GM19455 (cell line): ENCODE results near the gene DUOX2.
"Not testable (repeated sequence)": the region's sequence is repeated elsewhere in the genome, so short reads cannot be mapped to it uniquely, and the experiment has no call there.

ENCODE experiments used
- ATAC-seq: cut with Tn5 transposase; IDR thresholded peaks from one replicate; pipeline ENCODE4 v1.9.1; 2021; ENCODE audit not compliant: unreplicated experiment

The DUOX2 gene

DNA sequence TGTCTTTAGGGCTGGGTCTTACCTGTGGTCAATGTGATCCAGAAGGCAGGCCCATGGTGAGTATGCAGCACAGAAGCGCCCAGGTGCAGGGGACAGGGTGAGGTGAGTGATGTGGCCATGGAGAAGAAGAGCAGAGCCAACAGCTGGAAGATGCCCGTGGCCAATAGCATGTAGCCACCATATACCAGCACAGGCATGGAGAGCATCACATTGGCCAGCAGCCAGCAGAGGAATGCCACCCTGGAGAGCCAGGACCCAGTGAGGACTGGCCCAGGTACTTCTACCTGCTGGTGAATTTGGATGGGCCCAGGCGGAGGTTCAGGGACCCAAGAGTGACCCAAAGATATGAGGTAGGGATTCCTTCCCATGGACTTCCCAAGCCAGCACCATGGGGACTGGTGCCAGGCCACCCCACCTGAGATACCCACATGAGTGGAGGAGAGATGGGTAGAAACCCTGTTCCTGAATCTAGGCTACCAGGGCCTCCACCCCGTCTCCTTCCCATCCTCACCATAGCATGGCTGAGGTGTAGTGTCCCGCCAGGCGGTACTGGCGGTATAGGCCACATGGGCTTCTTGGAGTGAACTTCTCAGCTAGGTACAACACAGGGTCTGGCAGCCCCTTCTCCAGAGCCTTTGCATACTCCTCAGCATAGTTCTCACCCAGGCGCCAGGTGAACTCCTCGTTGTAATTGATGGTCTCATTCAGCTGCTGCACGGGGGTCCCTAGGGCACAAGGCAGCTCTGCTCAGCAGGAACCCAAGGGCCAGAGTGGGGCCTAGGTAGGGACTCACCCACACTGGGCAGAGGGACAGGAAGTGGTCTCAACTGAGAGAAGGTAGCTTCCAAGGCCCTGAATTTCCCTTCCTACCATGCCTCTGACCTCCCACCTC is 6.4 kb upstream of the DUOX2 start:
- ATAC-seq = no peak

DNA sequence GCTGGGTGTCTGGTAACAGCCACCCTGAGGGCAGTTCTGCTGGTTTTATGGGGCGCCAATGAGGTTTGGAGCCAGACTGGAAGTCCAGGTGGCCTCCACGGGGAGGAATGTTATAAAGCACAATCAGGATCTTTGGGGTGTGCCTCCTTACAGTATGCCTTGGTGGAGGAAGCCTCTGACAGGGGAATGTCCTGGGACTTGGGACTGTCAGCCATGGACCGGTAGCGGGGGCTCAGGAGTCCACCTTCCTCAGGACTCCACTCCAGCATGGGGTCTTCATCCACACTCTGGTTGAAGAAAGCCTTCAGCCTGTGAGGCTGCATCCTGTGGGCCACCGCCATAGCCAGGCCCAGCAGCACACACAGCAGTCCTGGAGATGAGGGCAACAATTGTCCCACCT is 5.0 kb upstream of the DUOX2 start:
- no peak for ATAC-seq

DNA sequence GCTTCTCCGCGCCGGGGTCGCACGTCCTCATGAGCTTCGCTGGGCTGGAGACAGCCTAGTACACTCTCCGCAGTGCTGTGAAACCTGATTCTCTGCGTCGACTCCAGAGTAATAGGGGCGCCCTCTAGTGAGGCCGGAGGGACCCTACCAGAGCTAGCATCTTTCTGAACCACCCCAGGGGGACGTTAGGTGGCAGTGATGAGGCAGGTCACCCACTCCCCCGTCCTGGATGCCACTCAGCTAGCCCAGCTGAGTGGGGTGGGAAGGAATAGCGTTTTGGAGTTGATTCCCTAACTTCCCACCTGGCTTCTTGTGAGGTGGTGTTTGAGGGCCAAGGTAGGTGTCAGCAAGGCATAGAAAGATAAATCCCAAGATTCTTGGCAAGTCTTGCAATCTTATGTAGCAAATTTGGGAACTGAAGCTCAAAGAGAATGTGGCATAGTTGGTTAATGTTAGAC is 4.2 kb upstream of the DUOX2 start:
- ATAC-seq = peak; percentile 82

DNA sequence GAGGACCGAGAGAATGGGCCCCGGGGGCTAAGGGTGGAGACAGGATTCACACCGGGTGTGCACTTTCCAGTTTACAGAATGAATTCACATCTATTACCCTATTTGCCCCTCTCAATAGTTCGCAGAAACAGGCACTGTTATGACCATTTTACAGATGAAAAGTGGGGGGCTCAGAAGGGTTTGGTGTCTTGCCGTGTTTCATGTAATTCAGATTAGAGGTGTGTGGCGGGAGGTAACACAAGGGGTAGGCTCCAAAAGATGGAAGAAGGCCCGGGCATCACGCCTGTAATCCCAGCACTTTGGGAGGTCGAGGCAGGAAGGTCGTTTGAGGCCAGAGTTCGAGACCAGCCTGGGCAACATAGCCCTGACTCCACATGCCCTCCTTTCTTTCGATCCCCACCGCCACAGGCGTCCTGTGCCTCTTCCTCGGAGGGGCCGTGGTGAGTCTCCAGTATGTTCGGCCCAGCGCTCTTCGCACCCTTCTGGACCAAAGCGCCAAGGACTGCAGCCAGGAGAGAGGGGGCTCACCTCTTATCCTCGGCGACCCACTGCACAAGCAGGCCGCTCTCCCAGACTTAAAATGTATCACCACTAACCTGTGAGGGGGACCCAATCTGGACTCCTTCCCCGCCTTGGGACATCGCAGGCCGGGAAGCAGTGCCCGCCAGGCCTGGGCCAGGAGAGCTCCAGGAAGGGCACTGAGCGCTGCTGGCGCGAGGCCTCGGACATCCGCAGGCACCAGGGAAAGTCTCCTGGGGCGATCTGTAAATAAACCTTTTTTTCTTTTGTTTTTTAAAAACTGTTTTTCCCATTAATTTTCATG is 3.5 kb upstream of the DUOX2 start:
- no peak for ATAC-seq

DNA sequence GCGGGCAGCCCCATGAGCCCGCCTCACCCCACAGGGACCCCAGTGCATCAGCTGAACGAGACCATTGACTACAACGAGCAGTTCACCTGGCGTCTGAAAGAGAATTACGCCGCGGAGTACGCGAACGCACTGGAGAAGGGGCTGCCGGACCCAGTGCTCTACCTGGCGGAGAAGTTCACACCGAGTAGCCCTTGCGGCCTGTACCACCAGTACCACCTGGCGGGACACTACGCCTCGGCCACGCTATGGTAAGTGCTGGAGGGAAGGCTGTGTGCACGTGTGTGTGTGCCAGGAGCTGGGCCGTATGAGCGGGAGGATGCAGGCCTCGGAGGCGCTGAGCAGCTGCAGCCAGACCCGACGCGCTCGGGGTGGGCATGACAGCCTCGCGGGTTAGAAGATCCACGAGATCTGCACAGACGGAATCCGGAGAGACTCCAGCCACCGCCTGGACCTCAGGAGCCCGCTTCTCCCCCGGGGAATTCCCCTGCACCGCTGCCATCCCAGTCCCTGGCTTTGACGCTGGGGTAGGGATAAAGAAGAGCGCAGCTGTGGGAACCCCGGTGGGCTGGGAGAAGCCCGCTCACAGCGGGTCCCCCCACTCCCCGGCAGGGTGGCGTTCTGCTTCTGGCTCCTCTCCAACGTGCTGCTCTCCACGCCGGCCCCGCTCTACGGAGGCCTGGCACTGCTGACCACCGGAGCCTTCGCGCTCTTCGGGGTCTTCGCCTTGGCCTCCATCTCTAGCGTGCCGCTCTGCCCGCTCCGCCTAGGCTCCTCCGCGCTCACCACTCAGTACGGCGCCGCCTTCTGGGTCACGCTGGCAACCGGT is 2.7 kb upstream of the DUOX2 start:
- no peak for ATAC-seq

DNA sequence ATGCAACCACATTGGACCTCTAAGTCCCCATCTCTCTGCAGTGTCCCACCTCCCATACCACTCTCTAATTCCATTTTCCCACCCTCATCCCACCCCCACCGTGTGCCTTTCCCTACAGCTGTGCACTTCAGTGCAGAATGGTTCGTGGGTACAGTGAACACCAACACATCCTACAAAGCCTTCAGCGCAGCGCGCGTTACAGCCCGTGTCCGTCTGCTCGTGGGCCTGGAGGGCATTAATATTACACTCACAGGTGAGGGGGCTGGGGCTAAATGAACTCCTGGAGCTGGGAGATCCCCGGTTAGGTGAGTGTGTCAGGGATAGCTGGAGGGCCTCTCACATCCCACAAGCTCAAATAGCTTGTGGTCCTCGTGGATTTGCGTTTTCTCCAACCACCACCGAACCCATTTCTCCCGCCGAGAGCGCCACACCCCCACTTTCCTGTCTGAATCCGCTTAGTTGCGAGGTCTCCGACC is 2.1 kb upstream of the DUOX2 start:
- no peak for ATAC-seq

DNA sequence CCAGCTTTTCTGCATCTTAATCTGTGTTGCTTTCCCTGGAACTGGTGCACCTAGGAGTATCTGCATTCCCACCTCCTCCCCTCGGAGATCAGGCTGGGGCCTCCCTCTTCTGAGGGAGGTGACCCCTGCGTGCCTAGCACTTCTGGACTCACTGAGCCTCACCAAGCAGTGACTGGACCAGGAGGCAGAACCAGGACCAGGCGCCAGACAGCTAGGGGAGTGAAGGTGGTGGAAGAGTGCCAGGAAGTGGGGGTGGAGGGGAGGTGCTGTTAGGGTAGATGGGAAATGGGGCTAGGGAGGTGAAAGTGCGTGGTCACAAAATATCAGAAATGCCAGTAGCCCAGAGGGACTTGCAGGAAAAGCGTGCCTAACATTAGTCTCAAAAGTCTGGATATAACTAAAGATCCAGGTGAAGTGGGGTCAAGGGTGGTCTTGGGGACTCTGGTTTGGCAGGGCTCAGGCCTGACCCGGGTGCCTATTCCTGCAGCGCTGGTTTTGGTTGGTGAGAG is 1.4 kb upstream of the DUOX2 start:
- ATAC-seq = no peak

DNA sequence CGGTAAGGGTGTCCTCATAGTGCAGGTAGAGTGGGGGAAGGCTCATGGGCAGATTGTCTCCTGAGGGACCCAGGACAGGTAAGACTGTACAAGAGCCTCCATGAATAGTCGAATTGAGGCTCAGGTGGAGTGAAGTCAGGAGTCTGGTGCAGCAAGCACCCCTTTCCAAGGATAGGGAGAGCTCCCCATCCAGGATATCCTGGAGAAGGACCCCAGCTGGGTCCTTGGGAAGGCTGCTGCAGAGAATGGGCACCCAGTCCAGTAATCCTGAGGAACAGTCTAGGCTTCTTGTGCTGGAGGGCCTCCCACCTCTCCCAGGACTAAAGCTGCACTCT is 746 bp upstream of the DUOX2 start:
- ATAC-seq = no peak

DNA sequence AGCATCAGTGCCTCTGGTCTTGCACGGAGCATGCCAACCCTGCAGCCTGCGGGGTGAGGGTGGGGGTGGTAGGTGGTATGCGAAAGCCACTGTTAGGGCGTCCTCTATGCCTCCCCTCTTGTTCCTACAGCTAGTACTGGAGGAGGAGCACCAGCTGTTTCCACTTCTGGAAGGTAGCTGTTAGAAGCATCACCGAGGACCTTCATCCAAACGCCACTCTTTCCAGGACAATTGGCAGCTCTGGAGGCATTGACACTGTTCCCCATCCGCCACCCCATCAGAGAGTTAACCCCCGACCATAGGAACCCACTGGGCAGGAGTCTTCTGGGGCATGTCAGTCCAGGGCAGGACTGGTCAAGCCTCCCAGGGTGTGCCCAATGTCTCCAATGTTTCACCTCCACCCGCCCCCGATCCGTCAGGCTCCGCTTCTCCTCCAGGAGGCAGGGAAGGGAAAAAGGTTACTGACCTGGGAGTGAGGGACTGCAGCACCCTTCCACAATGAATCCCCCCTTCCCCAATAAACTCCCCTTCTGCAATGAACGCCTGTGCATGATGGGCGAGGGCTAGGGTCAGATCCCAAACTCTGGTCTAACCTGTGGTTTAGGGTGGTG is 487 bp downstream of the DUOX2 start:
- ATAC-seq = no peak

DNA sequence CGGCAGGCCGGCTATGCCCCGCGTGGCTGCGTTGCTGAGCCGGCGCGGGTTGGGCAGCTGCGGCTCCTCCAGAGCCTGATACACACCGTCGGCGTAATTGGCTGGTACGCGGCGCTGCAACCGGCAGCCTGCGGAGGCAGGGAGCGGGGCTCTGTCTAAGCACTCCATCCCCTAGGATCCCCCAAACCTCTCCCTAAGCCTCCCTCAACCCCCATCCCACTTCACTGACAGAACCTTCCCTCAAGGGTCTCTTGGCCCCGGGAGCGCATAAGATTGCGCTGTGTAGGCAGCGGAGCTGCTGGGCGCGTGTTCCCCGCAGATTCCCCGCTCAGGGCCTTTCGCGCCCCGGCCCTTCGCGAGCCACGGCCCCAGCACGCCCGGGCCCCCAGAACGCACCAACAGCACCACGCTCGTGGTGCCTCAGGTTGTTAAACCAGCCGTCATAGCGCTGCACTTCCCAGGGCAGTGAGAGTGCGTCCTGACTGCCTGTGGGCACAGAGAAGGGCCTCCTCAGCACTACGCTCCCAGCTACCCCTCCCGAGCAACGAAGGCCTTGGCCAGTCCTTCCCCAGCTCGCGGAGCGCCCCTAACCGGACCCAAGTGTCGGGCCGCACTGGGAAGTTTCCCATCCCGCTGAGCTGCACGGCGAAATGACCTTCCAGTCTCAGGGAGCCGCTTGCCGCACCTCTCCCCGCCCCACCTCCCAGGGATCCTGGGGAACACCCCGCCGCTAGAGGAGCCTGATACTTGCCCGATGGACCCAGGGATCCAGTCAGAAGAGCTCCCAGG is 1.2 kb downstream of the DUOX2 start:
- ATAC-seq = no peak

DNA sequence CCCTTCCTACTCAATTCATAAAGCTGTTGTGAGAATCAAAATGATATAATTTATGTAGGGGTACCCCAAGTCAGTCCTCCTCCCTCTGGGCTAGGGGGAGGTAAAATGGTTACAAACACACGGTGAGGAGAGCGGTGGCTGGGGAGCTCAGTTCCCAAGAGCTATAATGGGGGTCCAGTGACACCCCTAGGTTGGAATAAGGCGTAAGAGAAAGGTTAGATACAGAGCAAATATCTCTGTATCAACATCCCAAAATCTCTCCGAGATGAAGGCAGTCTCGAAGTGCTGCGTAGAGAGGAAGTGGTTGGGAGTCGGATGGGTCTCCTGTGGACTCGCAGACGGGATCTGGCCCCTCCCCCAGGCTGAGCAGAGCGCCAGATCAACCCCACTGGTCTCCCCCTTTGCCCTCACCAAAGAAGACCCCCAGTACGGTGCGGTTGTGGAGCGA is 1.8 kb downstream of the DUOX2 start:
- no peak for ATAC-seq

DNA sequence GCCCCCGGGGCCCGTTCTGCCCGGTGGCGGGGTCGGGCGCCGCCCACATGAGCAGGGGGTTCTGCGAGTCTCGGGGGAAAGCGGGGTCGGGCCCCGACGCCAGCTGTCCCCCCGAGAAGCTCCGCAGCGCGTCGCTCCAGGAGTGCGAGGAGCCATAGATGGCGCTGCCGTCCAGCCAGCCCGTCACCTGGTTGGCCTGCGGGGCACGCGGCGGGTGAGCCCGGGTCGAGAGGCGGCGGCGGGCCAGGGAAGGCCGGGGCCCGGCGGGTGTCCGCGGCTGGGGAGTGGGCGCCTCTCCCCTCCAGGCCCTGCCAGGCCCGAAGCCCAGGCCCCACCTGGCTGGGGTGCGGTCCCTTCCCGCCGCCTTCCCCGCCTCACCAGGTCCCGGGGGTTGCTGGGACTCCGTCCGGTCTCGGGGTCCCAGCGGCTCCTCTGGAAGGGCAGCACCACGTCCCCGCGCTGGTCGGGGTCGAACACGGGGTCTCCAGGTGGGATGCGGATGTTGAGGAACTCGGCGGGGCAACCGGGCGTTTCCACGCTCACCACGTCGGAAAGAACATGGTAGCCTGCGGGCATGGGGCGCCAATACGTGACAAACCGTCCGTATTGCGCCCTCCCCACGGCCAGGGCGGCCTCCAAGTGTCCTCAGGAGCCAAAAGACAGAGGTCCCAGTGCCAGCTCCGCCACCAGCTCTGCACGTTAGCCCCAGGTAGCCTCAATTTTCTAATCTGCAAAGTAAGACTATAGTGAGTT is 2.4 kb downstream of the DUOX2 start:
- no peak for ATAC-seq

DNA sequence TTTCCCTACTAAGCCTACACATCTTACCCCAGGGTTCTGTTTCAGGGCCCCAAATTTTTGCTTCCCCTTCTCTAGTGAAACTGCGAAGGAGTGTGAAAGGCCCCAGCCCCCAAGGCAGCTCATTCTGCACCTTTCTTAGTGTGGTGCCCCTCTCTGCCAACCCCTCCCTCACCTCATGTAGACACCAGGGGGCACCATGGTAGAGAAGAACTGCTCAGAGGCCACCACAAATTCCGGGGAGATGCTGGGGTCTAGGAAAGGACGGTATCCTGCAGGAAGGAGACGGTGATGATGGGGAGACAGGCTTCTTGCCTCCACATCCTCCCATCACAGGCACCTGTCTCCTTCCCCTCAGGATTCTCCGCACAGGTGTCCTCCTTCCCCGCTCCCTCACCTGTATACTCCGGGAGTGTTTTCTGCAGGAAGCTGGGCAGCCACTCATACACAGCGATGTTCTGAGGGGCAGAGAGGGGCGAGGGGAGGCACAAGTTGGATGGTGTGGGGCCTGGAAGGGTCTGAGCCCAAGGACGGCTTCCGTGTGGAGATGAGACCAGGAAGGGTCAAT is 3.6 kb downstream of the DUOX2 start:
- no peak for ATAC-seq

DNA sequence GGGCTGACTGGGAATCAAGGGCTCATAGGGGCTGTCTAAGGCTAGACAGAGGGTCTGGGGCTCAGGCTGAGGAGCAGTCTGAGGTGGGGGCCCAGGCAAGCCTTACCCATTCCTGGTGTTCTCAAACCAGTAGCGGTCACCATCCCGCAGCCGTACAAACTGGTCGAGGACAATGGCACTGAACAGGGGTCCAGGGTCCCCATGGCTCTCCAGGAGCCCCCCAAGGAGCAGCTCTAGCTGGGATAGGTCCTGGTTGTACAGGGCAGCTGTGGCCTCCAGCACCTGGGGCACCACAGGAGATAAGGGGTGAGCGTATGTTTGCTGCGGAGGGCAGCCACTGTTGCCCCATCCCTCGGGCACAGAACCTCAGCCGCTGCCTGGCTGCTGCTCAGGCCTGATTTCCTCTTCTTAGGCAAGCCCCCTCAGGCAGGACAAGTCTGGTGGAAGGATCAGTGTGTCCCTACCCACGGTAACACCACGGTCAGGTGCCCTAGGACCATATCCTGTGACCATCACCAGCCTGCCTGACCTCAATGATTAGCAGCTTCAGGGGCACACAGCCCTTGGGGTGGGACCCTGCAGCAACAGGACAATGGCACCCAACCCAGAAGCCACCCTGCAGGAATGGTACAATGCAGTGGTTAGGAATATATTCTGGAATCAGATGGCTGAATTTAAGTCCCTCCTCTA is 5.9 kb downstream of the DUOX2 start:
- ATAC-seq = no peak

DNA sequence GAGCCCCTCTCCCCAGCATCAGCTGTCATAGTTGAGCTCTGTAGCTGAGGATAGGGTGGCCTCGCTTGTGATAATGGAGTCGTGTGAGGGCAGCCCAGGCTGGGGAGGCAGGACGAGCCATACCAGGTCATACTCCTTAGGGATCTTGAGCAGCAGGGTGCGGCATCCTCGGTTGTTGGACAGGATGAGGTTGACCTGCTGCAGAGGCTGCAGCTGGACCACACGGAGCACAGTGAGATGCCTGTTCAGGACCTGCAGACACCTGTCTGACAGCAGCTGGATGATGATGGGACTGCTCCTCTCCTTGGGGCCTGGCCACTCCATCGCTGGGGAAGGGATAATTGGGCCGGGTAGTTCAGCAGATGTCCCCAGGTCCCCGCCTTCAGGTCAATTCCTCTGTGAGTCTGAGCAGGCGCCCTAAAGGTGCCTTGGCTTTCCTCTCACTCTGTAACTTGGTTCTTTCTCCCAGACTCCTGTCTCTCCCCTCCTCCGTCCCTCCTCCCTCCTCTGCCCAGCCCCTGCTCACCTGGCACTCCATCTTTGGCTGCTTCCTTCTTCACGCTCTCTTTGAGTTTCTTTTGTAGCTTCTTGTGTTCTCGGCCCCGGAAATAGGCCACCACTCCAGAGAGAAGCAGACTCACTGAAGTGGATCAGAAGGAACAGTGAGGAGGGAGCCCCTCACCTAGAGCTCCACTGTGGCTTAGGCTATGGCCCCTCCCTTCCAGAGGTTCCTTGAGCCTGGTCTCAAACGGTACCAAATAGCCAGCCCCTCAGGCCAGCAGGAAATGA is 7.8 kb downstream of the DUOX2 start:
- no peak for ATAC-seq

DNA sequence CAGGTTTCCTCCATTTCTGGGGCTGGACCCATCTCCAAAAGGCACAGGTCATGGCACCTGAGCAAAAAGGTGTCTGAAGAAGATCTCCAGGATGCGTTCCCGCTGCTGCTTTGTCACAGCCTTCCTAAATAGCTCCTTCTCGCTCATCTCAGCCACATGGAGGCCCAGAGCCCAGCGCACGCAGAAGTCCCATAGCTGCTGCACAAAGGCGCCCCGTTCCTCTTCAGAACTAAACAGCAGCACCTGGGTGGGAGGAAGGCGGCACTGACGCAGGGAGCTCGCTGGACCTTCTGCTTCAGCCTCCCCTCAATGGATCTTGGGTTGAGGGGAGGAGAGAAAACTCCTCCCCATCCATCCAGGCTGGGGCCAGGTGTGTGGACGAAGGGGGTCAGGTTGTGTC is 8.4 kb downstream of the DUOX2 start:
- ATAC-seq = no peak

DNA sequence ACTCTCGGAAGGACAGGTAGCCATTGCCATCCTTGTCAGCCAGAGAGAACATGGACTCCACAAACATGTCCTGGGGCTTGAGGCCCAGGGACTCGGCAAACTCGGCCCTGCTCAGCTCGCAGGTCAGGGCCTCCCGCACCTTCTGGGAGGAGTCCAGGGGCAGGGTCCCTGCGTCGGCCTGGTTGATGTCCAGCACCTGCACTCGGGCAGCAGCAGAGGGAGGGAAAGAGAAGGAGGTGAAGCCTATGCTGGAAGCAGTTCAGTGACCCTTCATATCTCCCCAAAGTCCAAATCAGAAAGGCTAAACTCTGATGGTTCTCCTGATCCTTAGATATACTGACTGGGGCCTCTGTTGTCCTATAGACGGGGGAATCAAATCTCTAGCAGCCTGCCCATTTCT is 9.8 kb downstream of the DUOX2 start:
- ATAC-seq = not testable (repeated sequence)
